Panc1 (cell line): ENCODE measurements around the gene NAA80. TPM values are rescaled to one million over a fixed set of nuclear protein-coding genes. Genes with fewer than 3 reads are reported as not detected.

Experiments
- ATAC-seq: fragments of 200-7000 bp; cut with Tn5 transposase; 2 replicates; pipeline ENCODE4 v1.9.1; 2020; ENCODE audit warnings: mild to moderate bottlenecking, moderate library complexity
- BruUV-seq: library from RNA; stranded (reverse); fragments of 400-500 nt; replicated peaks from 2 replicates; lab custom pipeline; 2021; lab: Mats Ljungman, UMichigan
- CTCF ChIA-PET: fragments of 300-600 bp; sonication (Branson Sonifier 250); formaldehyde crosslinking; loops from one replicate; lab custom pipeline; 2022; ENCODE audit warnings: antibody characterized with exemption; lab: Charles Lee
- POLR2A ChIA-PET: fragments of 300-600 bp; sonication (Branson Sonifier 250); formaldehyde crosslinking; loops from one replicate; lab custom pipeline; 2022; ENCODE audit warnings: antibody characterized with exemption; lab: Charles Lee
- DNase-seq: peaks from one replicate; pipeline ENCODE4 v3.0.0-alpha.2; 2010; ENCODE audit warnings: low read depth, low spot score
- H3K27ac ChIP-seq: 2 replicates; pipeline ENCODE4 v1.5.1; 2011; ENCODE audit warnings: mild to moderate bottlenecking, low read length, inconsistent platforms
- H3K27me3 ChIP-seq: fragments of 200-500 bp; sonication (Bioruptor generic); 2 replicates; pipeline ENCODE4 v1.6.0; 2014; ENCODE audit warnings: low read length, inconsistent platforms; ENCODE audit not compliant: control insufficient read depth, insufficient read depth
- H3K36me3 ChIP-seq: fragments of 200-500 bp; sonication (Bioruptor generic); 2 replicates; pipeline ENCODE4 v1.5.1; 2014; ENCODE audit warnings: inconsistent platforms, mild to moderate bottlenecking, low read length, moderate library complexity; ENCODE audit not compliant: control insufficient read depth, insufficient read depth
- H3K4me1 ChIP-seq: 2 replicates; pipeline ENCODE4 v1.5.1; 2011; ENCODE audit warnings: inconsistent platforms, mild to moderate bottlenecking, low read length, moderate library complexity; ENCODE audit not compliant: control insufficient read depth, insufficient read depth
- H3K4me3 ChIP-seq, 2 experiments: 2 replicates each; pipeline ENCODE4 v1.5.1; 2011 to 2012; ENCODE audit warnings: low read depth in 2 of 2, low read length in 2 of 2, mild to moderate bottlenecking in 2 of 2, inconsistent platforms in 1 of 2, moderate library complexity in 1 of 2
- H3K9me3 ChIP-seq: fragments of 200-500 bp; sonication (Bioruptor generic); 2 replicates; pipeline ENCODE4 v1.5.1; 2014; ENCODE audit warnings: low read depth, mild to moderate bottlenecking, inconsistent platforms, low read length, moderate library complexity; ENCODE audit not compliant: control insufficient read depth, insufficient read depth
- CTCF ChIP-seq: fragments of 450-650 bp; IDR thresholded peaks from 2 replicates; pipeline ENCODE4 v1.5.1; 2017; ENCODE audit warnings: mild to moderate bottlenecking
- POLR2AphosphoS5 ChIP-seq: IDR thresholded peaks from 2 replicates; pipeline ENCODE4 v1.6.1; 2012; ENCODE audit warnings: mild to moderate bottlenecking, low read depth, low read length, moderate library complexity
- SIN3A ChIP-seq: IDR thresholded peaks from 2 replicates; pipeline ENCODE4 v1.6.1; 2012; ENCODE audit warnings: low read depth, mild to moderate bottlenecking, low read length, moderate library complexity, borderline replicate concordance; ENCODE audit not compliant: insufficient read depth
- TCF7L2 ChIP-seq: IDR thresholded peaks from 2 replicates; pipeline ENCODE4 v1.6.1; 2011; ENCODE audit warnings: mild to moderate bottlenecking, low read depth, low read length, inconsistent platforms
- in situ Hi-C: cut with HindIII; loops from 2 replicates; pipeline ENCODE4 v1.10.0; 2016; ENCODE audit warnings: low sequenced_read_pairs, low pct_unique_long_range_greater_than_20kb
- intact Hi-C: fragments of 100-400 bp; cut with micrococcal nuclease; formaldehyde crosslinking; loops from one replicate; pipeline ENCODE4 v1.10.0; 2022; ENCODE audit not compliant: unreplicated experiment
- total RNA-seq: library from RNA; stranded (reverse); gene quantifications from one replicate; pipeline ENCODE4 v1.2.1, GENCODE V29; 2021; ENCODE audit not compliant: unreplicated experiment
- TF ChIP-seq, protein P1 (sequence below), 2 experiments: IDR thresholded peaks; 2 replicates each; pipeline ENCODE4 v1.6.1; 2011 to 2012; ENCODE audit warnings: low read depth in 2 of 2, control low read depth in 1 of 2, low read length in 1 of 2, mild to moderate bottlenecking in 1 of 2, moderate library complexity in 1 of 2; ENCODE audit not compliant: insufficient read depth in 1 of 2

Gene NAA80
- total RNA-seq, 1 experiment from 2014 or later: 7.2 TPM

- no peaks in the 10 kb centered on the region for H3K9me3 ChIP-seq
- no peak overlapping the region for H3K4me3 ChIP-seq
- in situ Hi-C loops (no loop called here), intact Hi-C loops (loop anchor here (10.0 kb wide), 1 partner anchor 71 kb away; the partner anchor contains the start of gene GNAT1)
- BruUV-seq: no TSS peak
- H3K36me3 ChIP-seq: no peaks in the 10 kb centered on the region
- ATAC-seq (no peak), DNase-seq (no peak)
- H3K4me1 ChIP-seq: peaks cover 10% of the 10 kb centered on the region
- POLR2A ChIA-PET: no interaction called here
- H3K27me3 ChIP-seq: no peaks in the 10 kb centered on the region
- CTCF ChIA-PET: no interaction called here
- TF ChIP-seq SIN3A (no peak), TCF7L2 (no peak), CTCF (no peak), POLR2AphosphoS5 (no peak)
- TF ChIP-seq, protein P1, sequence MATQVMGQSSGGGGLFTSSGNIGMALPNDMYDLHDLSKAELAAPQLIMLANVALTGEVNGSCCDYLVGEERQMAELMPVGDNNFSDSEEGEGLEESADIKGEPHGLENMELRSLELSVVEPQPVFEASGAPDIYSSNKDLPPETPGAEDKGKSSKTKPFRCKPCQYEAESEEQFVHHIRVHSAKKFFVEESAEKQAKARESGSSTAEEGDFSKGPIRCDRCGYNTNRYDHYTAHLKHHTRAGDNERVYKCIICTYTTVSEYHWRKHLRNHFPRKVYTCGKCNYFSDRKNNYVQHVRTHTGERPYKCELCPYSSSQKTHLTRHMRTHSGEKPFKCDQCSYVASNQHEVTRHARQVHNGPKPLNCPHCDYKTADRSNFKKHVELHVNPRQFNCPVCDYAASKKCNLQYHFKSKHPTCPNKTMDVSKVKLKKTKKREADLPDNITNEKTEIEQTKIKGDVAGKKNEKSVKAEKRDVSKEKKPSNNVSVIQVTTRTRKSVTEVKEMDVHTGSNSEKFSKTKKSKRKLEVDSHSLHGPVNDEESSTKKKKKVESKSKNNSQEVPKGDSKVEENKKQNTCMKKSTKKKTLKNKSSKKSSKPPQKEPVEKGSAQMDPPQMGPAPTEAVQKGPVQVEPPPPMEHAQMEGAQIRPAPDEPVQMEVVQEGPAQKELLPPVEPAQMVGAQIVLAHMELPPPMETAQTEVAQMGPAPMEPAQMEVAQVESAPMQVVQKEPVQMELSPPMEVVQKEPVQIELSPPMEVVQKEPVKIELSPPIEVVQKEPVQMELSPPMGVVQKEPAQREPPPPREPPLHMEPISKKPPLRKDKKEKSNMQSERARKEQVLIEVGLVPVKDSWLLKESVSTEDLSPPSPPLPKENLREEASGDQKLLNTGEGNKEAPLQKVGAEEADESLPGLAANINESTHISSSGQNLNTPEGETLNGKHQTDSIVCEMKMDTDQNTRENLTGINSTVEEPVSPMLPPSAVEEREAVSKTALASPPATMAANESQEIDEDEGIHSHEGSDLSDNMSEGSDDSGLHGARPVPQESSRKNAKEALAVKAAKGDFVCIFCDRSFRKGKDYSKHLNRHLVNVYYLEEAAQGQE (IDR thresholded peaks at IDR 0.05; ENCODE audit: insufficient read depth in 1 of 2, low read depth in 2 of 2, low read length in 1 of 2): no peak
- no peak overlapping the region for H3K27ac ChIP-seq
Measured at GRCh38 chr3:50266017-50266416, 33.2 kb downstream of the NAA80 start.

GRCh38 chr3:50265571-50265970 is 33.6 kb downstream of the NAA80 start:
- POLR2A ChIA-PET: no interaction called here
- Histone ChIP-seq H3K4me1 (peaks cover 15% of the 10 kb centered on the region), H3K27me3 (no peaks in the 10 kb centered on the region), H3K9me3 (no peaks in the 10 kb centered on the region), H3K27ac (no peak overlapping the region), H3K4me3 (no peak overlapping the region), H3K36me3 (no peaks in the 10 kb centered on the region)
- TF ChIP-seq SIN3A (no peak), CTCF (no peak), TCF7L2 (no peak), POLR2AphosphoS5 (no peak)
- TF ChIP-seq, protein P1 (IDR thresholded peaks at IDR 0.05; ENCODE audit: insufficient read depth in 1 of 2, low read depth in 2 of 2, low read length in 1 of 2): no peak
- CTCF ChIA-PET: no interaction called here
- no peak for DNase-seq
- ATAC-seq: no peak
- in situ Hi-C loops: no loop called here
- BruUV-seq: no TSS peak
- intact Hi-C loops: loop anchor here (10.0 kb wide), 1 partner anchor 71 kb away; the partner anchor contains the start of gene GNAT1
